ENCODE data around the gene DCUN1D1.

The DCUN1D1 gene

DNA sequence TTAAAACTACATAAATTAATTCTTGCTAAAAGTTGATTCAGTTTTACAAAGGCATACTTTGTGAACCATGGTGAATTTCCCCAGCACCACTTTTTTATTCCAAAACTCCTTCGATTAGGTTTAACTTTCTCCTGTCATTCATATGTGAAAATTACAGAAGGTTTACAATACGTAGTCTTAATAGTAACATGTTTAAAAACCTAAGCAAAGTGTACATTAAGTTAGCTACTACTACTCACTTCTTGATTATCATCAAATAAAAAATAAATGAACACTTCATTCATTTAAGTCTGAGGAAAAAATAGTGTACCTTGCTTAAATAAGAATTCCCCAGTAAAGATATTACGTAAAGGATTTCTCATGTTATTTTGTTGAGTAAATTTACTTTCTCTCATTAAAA, 38.6 kb downstream of the DCUN1D1 start:
- TF ChIP-seq, protein P1, sequence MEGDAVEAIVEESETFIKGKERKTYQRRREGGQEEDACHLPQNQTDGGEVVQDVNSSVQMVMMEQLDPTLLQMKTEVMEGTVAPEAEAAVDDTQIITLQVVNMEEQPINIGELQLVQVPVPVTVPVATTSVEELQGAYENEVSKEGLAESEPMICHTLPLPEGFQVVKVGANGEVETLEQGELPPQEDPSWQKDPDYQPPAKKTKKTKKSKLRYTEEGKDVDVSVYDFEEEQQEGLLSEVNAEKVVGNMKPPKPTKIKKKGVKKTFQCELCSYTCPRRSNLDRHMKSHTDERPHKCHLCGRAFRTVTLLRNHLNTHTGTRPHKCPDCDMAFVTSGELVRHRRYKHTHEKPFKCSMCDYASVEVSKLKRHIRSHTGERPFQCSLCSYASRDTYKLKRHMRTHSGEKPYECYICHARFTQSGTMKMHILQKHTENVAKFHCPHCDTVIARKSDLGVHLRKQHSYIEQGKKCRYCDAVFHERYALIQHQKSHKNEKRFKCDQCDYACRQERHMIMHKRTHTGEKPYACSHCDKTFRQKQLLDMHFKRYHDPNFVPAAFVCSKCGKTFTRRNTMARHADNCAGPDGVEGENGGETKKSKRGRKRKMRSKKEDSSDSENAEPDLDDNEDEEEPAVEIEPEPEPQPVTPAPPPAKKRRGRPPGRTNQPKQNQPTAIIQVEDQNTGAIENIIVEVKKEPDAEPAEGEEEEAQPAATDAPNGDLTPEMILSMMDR (IDR thresholded peaks at IDR 0.05; ENCODE audit: control extremely low read depth, extremely low read depth, low read depth, missing control alignments): no peak
- CTCF ChIA-PET: no interaction called here
- no peak for DNase-seq (ENCODE audit: extremely low spot score)
- POLR2A ChIA-PET: no interaction called here

DNA sequence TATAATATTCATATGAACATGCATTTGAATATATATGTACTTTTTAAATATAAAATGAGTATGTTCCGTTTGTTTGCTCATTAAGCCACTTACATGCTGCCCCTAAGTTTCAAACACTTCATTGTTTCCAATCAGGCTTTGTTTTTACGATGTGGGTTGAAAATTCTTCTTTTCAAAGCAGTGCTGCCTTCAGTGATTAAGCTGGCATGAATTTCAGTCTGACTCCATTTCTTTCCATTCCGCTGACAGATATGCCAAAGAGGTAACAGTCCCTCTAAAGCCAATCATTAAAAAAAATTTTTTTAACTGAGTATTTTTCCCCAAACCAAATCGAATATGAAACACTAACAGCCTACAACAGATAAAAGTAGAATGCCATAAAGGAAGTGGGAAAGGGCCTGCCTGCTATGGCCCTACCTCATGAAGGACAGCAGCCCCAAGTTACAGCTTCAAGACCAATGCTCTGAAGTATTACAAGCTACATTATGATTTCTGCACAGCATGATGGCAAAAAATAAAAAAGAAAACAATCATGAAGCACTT, 40.0 kb downstream of the DCUN1D1 start:
- POLR2A ChIA-PET: no interaction called here
- TF ChIP-seq, protein P1 (IDR thresholded peaks at IDR 0.05; ENCODE audit: control extremely low read depth, extremely low read depth, low read depth, missing control alignments): no peak
- no peak for DNase-seq (ENCODE audit: extremely low spot score)
- CTCF ChIA-PET: no interaction called here

DNA sequence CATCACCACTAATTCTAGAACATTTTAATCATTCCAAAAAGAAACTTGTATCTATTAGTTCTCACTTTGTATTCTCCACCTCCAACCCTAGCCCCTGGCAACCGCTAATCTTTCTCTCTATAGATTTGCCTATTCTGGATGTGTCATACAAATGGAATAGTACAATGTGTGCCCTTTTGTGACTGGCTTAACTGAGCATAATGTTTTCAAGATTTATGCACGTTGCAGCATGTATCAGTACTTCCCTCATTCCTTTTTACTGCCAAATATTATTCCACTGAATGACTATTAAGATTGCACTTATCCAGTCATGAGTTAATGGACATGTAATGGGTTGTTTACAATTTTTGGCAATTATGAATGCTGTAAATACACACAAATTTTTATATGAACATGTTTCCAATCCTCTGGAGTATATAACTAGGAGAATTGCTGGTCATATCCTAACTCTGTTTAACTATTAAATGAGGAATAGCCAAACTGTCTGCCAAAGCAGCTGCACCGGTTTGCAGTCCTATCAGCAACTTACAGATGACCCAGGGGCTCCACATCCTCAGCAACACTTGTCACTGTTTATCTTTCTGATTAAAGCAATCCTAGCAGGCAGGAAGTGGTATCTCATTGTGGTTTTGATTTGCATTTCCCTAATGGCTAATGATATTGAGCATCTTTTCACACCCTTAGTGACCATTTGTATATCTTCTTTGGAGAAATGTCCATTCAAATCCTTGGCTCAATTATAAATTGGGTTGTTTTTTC, 42.9 kb downstream of the DCUN1D1 start:
- ChIA-PET POLR2A (interaction anchor here (0.7 kb wide), 1 partner anchor 9 kb away, joined by 3 read pairs; no protein-coding TSS in a partner anchor), CTCF (interaction anchor here (1.0 to 2.0 kb wide), 3 partner anchors 18 to 43 kb away, joined by 3 to 4 read pairs (median 4); no protein-coding TSS in a partner anchor)
- DNase-seq (ENCODE audit: extremely low spot score): no peak
- TF ChIP-seq, protein P1 (IDR thresholded peaks at IDR 0.05; ENCODE audit: control extremely low read depth, extremely low read depth, low read depth, missing control alignments): no peak

DNA sequence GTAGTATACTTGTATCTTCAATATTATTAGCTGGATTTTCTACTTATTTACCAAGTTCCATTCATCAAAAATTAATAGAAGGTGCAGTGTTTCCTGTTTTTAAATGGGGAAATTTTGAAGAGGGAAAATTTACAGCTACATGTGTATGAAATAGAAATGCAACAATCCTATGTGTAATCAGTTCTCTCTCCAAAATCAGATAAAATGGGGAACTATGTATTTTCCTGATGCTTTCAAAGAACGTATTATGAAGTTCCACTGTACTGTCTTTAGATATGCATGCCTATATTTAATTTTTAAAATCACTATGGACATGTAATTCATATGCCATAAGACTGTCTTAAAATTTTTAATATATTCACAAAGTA, 43.4 kb downstream of the DCUN1D1 start:
- no peak for DNase-seq (ENCODE audit: extremely low spot score)
- TF ChIP-seq, protein P1 (IDR thresholded peaks at IDR 0.05; ENCODE audit: control extremely low read depth, extremely low read depth, low read depth, missing control alignments): no peak
- ChIA-PET POLR2A (no interaction called here), CTCF (interaction anchor here (1.0 to 2.0 kb wide), 3 partner anchors 18 to 43 kb away, joined by 3 to 4 read pairs (median 4); no protein-coding TSS in a partner anchor)

DNA sequence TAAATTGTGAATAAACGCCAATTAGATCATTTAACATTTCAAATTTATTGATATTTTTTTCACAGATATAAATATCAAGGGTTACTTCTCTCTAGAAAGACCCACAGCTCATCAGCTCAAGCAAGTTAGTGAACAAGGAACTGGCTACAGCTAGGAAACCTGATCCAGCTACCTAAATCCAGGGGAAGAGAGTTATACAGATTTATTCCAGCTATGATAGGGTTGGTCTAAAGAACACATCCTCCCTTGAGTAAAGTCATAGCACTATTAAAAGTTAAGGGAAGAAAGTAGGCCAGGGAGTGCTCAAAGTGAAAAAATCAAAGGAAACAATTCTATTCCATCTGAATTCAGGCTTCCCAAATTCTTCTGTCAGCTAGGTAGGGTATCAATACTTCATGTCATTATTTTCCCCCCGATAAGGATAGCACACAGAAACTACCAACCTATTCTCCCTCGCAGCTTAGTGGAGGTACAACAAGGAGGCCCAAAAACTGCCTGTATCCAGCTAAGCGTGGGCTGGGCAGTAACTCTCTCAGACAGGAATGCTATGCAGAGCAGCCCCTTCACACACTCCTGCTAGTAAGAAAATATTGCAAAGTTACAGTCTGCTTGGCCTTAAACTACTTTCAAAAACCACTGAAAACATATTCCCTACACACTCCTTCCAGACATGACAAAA, 44.0 kb downstream of the DCUN1D1 start:
- TF ChIP-seq, protein P1 (IDR thresholded peaks at IDR 0.05; ENCODE audit: control extremely low read depth, extremely low read depth, low read depth, missing control alignments): no peak
- CTCF ChIA-PET: interaction anchor here (1.0 to 2.0 kb wide), 6 partner anchors 11 to 42 kb away, joined by 3 to 7 read pairs (median 4); no protein-coding TSS in a partner anchor
- POLR2A ChIA-PET: no interaction called here
- no peak for DNase-seq (ENCODE audit: extremely low spot score)

DNA sequence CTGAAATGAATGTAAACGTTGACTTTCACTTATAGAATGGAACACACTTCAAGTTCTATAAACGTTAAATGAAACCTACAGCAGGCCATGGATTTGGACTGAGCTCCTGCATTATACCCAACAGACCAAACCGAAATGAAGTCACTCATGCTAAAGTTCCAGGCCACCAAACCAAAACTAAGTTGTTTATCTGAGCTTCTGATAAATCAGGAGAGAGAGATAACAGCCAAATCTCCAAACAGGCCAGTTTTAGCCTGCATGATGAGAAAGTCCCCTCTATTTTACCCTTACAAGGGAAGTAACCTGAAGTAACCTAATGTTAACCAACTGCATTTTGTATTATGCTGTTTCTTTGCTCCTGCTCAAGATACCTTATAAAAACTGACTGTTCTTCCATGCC, 44.5 kb downstream of the DCUN1D1 start:
- DNase-seq (ENCODE audit: extremely low spot score): no peak
- POLR2A ChIA-PET: no interaction called here
- CTCF ChIA-PET: interaction anchor here (1.2 to 2.0 kb wide), 4 partner anchors 10 to 35 kb away, joined by 3 to 7 read pairs (median 4); no protein-coding TSS in a partner anchor
- TF ChIP-seq, protein P1 (IDR thresholded peaks at IDR 0.05; ENCODE audit: control extremely low read depth, extremely low read depth, low read depth, missing control alignments): no peak
